SJSA1 (cell line): ENCODE results near the gene APOC1. TPM values are rescaled to one million over a fixed set of nuclear protein-coding genes. Genes with fewer than 3 reads are reported as not detected.
"Not testable (repeated sequence)": the region's sequence is repeated elsewhere in the genome, so short reads cannot be mapped to it uniquely, and the experiment has no call there.

Experiments
- DNase-seq, 2 experiments: peaks; one replicate each; pipeline ENCODE4 v3.0.0-alpha.2; 2015 to 2020; ENCODE audit warnings: low spot score in 2 of 2, low read depth in 1 of 2
- H3K27ac ChIP-seq: fragments of 250-450 bp; sonication (Bioruptor Pico); 2 replicates; pipeline ENCODE4 v1.5.1; 2020; ENCODE audit warnings: mild to moderate bottlenecking, moderate library complexity
- H3K27me3 ChIP-seq: fragments of 250-450 bp; sonication (Bioruptor Pico); replicated peaks from 2 replicates; pipeline ENCODE4 v1.5.1; 2020; ENCODE audit warnings: mild to moderate bottlenecking, moderate library complexity
- H3K36me3 ChIP-seq: fragments of 250-450 bp; sonication (Bioruptor Pico); 2 replicates; pipeline ENCODE4 v1.5.1; 2020; ENCODE audit warnings: mild to moderate bottlenecking
- H3K4me1 ChIP-seq: fragments of 250-450 bp; sonication (Bioruptor Pico); replicated peaks from 2 replicates; pipeline ENCODE4 v1.6.1; 2021; ENCODE audit warnings: mild to moderate bottlenecking
- H3K4me3 ChIP-seq: fragments of 250-450 bp; sonication (Bioruptor Pico); 2 replicates; pipeline ENCODE4 v1.5.1; 2020; ENCODE audit warnings: mild to moderate bottlenecking
- H3K9me3 ChIP-seq: fragments of 250-450 bp; sonication (Bioruptor Pico); replicated peaks from 2 replicates; pipeline ENCODE4 v1.5.1; 2020; ENCODE audit warnings: mild to moderate bottlenecking
- total RNA-seq: library from RNA; depleted of rRNA; stranded (reverse); fragments of >200 nt; shearing (Covaris generic); gene quantifications from 2 replicates; pipeline ENCODE4 v1.2.3, GENCODE V29; 2014

Gene APOC1
- total RNA-seq, 1 experiment from 2014 or later, result not detected

GRCh38 chr19:44894946-44895345 lies 19.5 kb upstream of the APOC1 start:
- no peak overlapping the region for H3K27ac ChIP-seq
- H3K9me3 ChIP-seq, result no peaks in the 10 kb centered on the region
- peaks cover 84% of the 10 kb centered on the region for H3K36me3 ChIP-seq
- no peak overlapping the region for H3K4me3 ChIP-seq
- DNase-seq, result no peak
- H3K27me3 ChIP-seq, result no peaks in the 10 kb centered on the region
- H3K4me1 ChIP-seq, result peaks cover 13% of the 10 kb centered on the region

GRCh38 chr19:44897835-44898234 lies 16.6 kb upstream of the APOC1 start:
- H3K9me3 ChIP-seq, result no peaks in the 10 kb centered on the region
- H3K27ac ChIP-seq, result no peak overlapping the region
- H3K27me3 ChIP-seq, result no peaks in the 10 kb centered on the region
- H3K36me3 ChIP-seq, result peaks cover 95% of the 10 kb centered on the region
- H3K4me3 ChIP-seq, result no peak overlapping the region
- DNase-seq, result no peak
- no peaks in the 10 kb centered on the region for H3K4me1 ChIP-seq

- Histone ChIP-seq H3K4me1 (no peaks in the 10 kb centered on the region; the same call in 1 of the 2 replicates), H3K36me3 (peaks cover 84% of the 10 kb centered on the region)
These were observed 13.8 kb upstream of the APOC1 start for GRCh38 chr19:44900328-44901244.

GRCh38 chr19:44903216-44903601 lies 11.2 kb upstream of the APOC1 start:
- no peak overlapping the region for H3K4me3 ChIP-seq
- DNase-seq, result no peak
- H3K9me3 ChIP-seq, result no peaks in the 10 kb centered on the region
- peaks cover 58% of the 10 kb centered on the region for H3K36me3 ChIP-seq
- peaks cover 3% of the 10 kb centered on the region; the same call in 1 of the 2 replicates for H3K4me1 ChIP-seq
- no peak overlapping the region for H3K27ac ChIP-seq
- peaks cover 9% of the 10 kb centered on the region for H3K27me3 ChIP-seq

More at GRCh38 chr19:44900328-44901244, 13.8 kb upstream of the APOC1 start:
- peaks cover 6% of the 10 kb centered on the region for H3K27me3 ChIP-seq
- no peak for DNase-seq
- H3K27ac ChIP-seq, result no peak overlapping the region
- no peaks in the 10 kb centered on the region for H3K9me3 ChIP-seq
- H3K4me3 ChIP-seq, result no peak overlapping the region

- peaks cover 54% of the 10 kb centered on the region for H3K36me3 ChIP-seq
- no peaks in the 10 kb centered on the region for H3K9me3 ChIP-seq
- peaks cover 3% of the 10 kb centered on the region; the same call in 1 of the 2 replicates for H3K4me1 ChIP-seq
- DNase-seq, result peak in 1 of 2 experiments; percentile 73
- no peak overlapping the region for H3K27ac ChIP-seq
- peaks cover 9% of the 10 kb centered on the region for H3K27me3 ChIP-seq
- no peak overlapping the region for H3K4me3 ChIP-seq
These were observed 10.6 kb upstream of the APOC1 start for GRCh38 chr19:44903602-44904425.

GRCh38 chr19:44904426-44904994 lies 9.9 kb upstream of the APOC1 start:
- no peak for DNase-seq
- Histone ChIP-seq H3K27ac (no peak overlapping the region), H3K27me3 (peaks cover 9% of the 10 kb centered on the region), H3K9me3 (no peaks in the 10 kb centered on the region), H3K4me1 (peaks cover 3% of the 10 kb centered on the region; the same call in 1 of the 2 replicates), H3K4me3 (no peak overlapping the region), H3K36me3 (peaks cover 48% of the 10 kb centered on the region)

- peaks cover 39% of the 10 kb centered on the region for H3K36me3 ChIP-seq
- no peak within 1 kb of the TSS for H3K27ac ChIP-seq
- no peaks in the 10 kb centered on the region for H3K9me3 ChIP-seq
- H3K4me3 ChIP-seq, result no peak within 1 kb of the TSS
- peaks cover 9% of the 10 kb centered on the region for H3K27me3 ChIP-seq
- peaks cover 3% of the 10 kb centered on the region; the same call in 1 of the 2 replicates for H3K4me1 ChIP-seq
- DNase-seq, result no peak
These were observed 8.8 kb upstream of the APOC1 start, which contains the start of gene APOE for GRCh38 chr19:44905437-44906160. APOE (plus strand) TSS chr19:44905796; CDS start chr19:44906625, 829 bp downstream.

- no peak for DNase-seq
- H3K9me3 ChIP-seq, result no peaks in the 10 kb centered on the region
- H3K27ac ChIP-seq, result no peak overlapping the region
- peaks cover 19% of the 10 kb centered on the region for H3K36me3 ChIP-seq
- no peak overlapping the region for H3K4me3 ChIP-seq
- H3K4me1 ChIP-seq, result peaks cover 10% of the 10 kb centered on the region
- peaks cover 9% of the 10 kb centered on the region for H3K27me3 ChIP-seq
These were observed 6.8 kb upstream of the APOC1 start for GRCh38 chr19:44907613-44908012.

- no peak overlapping the region for H3K27ac ChIP-seq
- peaks cover 15% of the 10 kb centered on the region for H3K36me3 ChIP-seq
- H3K27me3 ChIP-seq, result peaks cover 9% of the 10 kb centered on the region
- H3K9me3 ChIP-seq, result no peaks in the 10 kb centered on the region
- H3K4me1 ChIP-seq, result peaks cover 10% of the 10 kb centered on the region
- DNase-seq, result no peak
- H3K4me3 ChIP-seq, result no peak overlapping the region
These were observed 6.2 kb upstream of the APOC1 start for GRCh38 chr19:44908074-44908835.

- H3K27me3 ChIP-seq, result peaks cover 9% of the 10 kb centered on the region
- no peaks in the 10 kb centered on the region for H3K9me3 ChIP-seq
- no peak overlapping the region for H3K4me3 ChIP-seq
- peaks cover 9% of the 10 kb centered on the region for H3K36me3 ChIP-seq
- H3K4me1 ChIP-seq, result peaks cover 10% of the 10 kb centered on the region
- no peak for DNase-seq
- no peak overlapping the region for H3K27ac ChIP-seq
These were observed 5.6 kb upstream of the APOC1 start for GRCh38 chr19:44908836-44909261.

- no peak overlapping the region for H3K27ac ChIP-seq
- H3K36me3 ChIP-seq, result no peaks in the 10 kb centered on the region; the same call in 1 of the 2 replicates
- H3K9me3 ChIP-seq, result no peaks in the 10 kb centered on the region
- H3K4me1 ChIP-seq, result peaks cover 14% of the 10 kb centered on the region
- peaks cover 9% of the 10 kb centered on the region for H3K27me3 ChIP-seq
- H3K4me3 ChIP-seq, result no peak overlapping the region
- no peak for DNase-seq
These were observed 4.6 kb upstream of the APOC1 start for GRCh38 chr19:44909775-44910174.

GRCh38 chr19:44911896-44912295 lies 2.5 kb upstream of the APOC1 start:
- not testable (repeated sequence) for H3K4me3 ChIP-seq, DNase-seq, H3K36me3 ChIP-seq, H3K27ac ChIP-seq, H3K9me3 ChIP-seq, H3K27me3 ChIP-seq
- H3K4me1 ChIP-seq, result peaks cover 13% of the 10 kb centered on the region
